Mucosa of descending colon (tissue), 3 donors: Measurements from ENCODE around the gene MTUS2. TPM values are rescaled to one million over a fixed set of nuclear protein-coding genes. Genes with fewer than 3 reads are reported as not detected.
"Not testable (repeated sequence)": the region's sequence is repeated elsewhere in the genome, so short reads cannot be mapped to it uniquely, and the experiment has no call there.

Experiments used
- ATAC-seq: fragments of 200-7000 bp; cut with Tn5 transposase; one replicate; pipeline ENCODE4 v1.9.1; 2020; ENCODE audit warnings: mild to moderate bottlenecking, moderate library complexity
- DNase-seq, 3 donors: peaks; one replicate each; pipeline ENCODE4 v3.0.0-alpha.2; 2020
- H3K36me3 ChIP-seq: fragments of 200-600 bp; one replicate; pipeline ENCODE4 v1.8.0; 2021; ENCODE audit warnings: low read depth, mild to moderate bottlenecking
- H3K4me1 ChIP-seq: fragments of 200-600 bp; one replicate; pipeline ENCODE4 v1.8.0; 2021; ENCODE audit warnings: low read depth, mild to moderate bottlenecking
- H3K4me3 ChIP-seq: fragments of 200-600 bp; one replicate; pipeline ENCODE4 v1.8.0; 2021; ENCODE audit warnings: mild to moderate bottlenecking
- H3K9me3 ChIP-seq: fragments of 200-600 bp; one replicate; pipeline ENCODE4 v1.8.0; 2021; ENCODE audit warnings: mild to moderate bottlenecking
- CTCF ChIP-seq: fragments of 200-600 bp; IDR thresholded peaks from one replicate; pipeline ENCODE4 v1.8.0; 2022; ENCODE audit warnings: antibody characterized with exemption, mild to moderate bottlenecking
- intact Hi-C, 2 donors: fragments of 100-400 bp; cut with DNase I in 1 of 2; cut with micrococcal nuclease in 1 of 2; formaldehyde crosslinking; loops; one replicate each; pipeline versions ENCODE4 v1.11.0 to v1.11.1; 2022; cut with DNase I, micrococcal nuclease
- total RNA-seq, 3 donors: library from RNA; stranded (reverse); fragmentation: NEBNext Ultra II Directional in 2 of 3; extraction: Animal tissue kit (Norgen Biotek cat#: 25700) in 2 of 3; gene quantifications; one replicate each; pipeline versions ENCODE4 v1.2.1 to v1.2.4, GENCODE V29; 2021 to 2023
- donor health status: DM: no; HTN: no; CAD: no; lungs with moderate emphysema.
- donor health status: DM: no; HTN: no; CAD: no.
- donor health status: DM: no; HTN: yes; CAD: no.

MTUS2 gene
- total RNA-seq, 3 donors from 2014 or later: 0.09 to 0.85 (median 0.60) TPM

- intact Hi-C loops: no loop called here
- DNase-seq: no peak
- no peaks in the 10 kb centered on the region for H3K4me1 ChIP-seq
- TF ChIP-seq CTCF: no peak
- no peak overlapping the region for H3K4me3 ChIP-seq
- ATAC-seq: no peak
- no peaks in the 10 kb centered on the region for H3K9me3 ChIP-seq
- H3K36me3 ChIP-seq: no peaks in the 10 kb centered on the region
These were observed 156.5 kb downstream of the MTUS2 start for GRCh38 chr13:28976636-28977035.

GRCh38 chr13:28978574-28978973, 158.4 kb downstream of the MTUS2 start:
- TF ChIP-seq CTCF: no peak
- intact Hi-C loops: no loop called here
- no peak for DNase-seq

DNA sequence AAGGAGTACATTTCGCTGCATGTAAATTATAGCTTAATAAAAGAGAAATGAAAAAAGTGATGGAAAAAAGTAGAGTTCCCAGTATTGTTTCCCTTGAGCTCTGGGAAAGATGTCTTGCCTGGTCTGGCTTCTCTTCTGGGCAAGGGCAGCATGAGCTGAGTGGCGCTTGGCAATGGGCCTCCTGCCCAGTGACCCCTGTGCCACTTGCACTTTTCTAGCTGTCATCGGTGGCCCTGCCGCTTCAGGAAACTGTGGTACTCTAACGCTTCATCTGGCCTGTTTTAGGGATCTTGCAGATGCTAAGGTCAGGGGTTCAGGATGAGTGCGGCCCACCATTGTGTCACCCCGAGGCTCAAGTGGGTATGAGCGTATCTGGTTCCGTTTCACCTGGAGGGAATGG, 161.4 kb downstream of the MTUS2 start:
- Histone ChIP-seq H3K4me1 (no peaks in the 10 kb centered on the region), H3K36me3 (no peaks in the 10 kb centered on the region), H3K4me3 (no peak overlapping the region), H3K9me3 (no peaks in the 10 kb centered on the region)
- ATAC-seq: no peak
- no peak for TF ChIP-seq CTCF
- intact Hi-C loops: no loop called here
- no peak for DNase-seq

More at GRCh38 chr13:28978574-28978973, 158.4 kb downstream of the MTUS2 start:
- Histone ChIP-seq H3K9me3 (no peaks in the 10 kb centered on the region), H3K4me3 (no peak overlapping the region), H3K36me3 (no peaks in the 10 kb centered on the region), H3K4me1 (no peaks in the 10 kb centered on the region)
- ATAC-seq: no peak

- ATAC-seq: no peak
- H3K4me1 ChIP-seq: no peaks in the 10 kb centered on the region
- intact Hi-C loops: no loop called here
- H3K36me3 ChIP-seq: no peaks in the 10 kb centered on the region
- DNase-seq: no peak
- no peak overlapping the region for H3K4me3 ChIP-seq
- H3K9me3 ChIP-seq: no peaks in the 10 kb centered on the region
- no peak for TF ChIP-seq CTCF
These were observed 163.5 kb downstream of the MTUS2 start for GRCh38 chr13:28983641-28984040.

DNA sequence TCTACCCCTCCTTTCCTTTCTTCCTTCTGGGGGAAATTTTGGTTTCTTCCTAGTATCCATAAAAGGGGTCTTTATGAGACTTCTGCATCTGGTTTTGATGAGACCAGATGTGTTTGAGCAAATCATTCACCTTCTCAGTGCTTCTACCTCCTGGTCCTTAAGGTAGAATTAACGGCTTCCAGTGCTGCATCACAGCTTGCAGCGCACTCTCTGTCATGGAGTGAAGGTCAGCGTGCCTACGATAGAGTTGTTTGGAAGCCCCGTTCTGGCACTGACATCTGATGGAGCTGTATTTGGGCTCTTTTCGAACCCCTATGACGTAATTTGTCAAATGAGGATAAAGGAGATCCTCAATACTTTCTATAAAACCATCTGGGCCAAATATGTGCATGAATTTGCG, 164.2 kb downstream of the MTUS2 start:
- Histone ChIP-seq H3K9me3 (no peaks in the 10 kb centered on the region), H3K4me1 (no peaks in the 10 kb centered on the region), H3K36me3 (no peaks in the 10 kb centered on the region), H3K4me3 (no peak overlapping the region)
- ATAC-seq (no peak), DNase-seq (no peak)
- TF ChIP-seq CTCF: no peak
- intact Hi-C loops: no loop called here

DNA sequence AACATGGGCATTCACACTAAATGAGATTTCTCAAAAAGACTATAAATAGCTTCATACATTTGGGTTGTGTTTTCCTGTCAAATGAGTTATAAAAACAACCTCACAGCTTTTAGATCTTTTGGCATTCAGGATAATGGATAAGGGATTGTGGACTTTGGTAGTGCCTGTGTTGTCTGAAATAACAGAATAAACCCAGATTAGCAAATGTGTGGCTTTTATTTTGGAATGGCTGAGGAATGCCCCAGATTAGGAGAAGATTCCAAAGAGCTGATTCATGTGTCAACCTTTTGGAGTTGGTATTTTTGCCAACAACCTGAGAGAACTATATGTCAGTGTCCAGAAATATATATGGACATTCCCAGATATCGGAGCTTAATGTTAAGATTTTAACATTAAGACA, 164.7 kb downstream of the MTUS2 start:
- H3K4me1 ChIP-seq: no peaks in the 10 kb centered on the region
- intact Hi-C loops: no loop called here
- H3K9me3 ChIP-seq: no peaks in the 10 kb centered on the region
- no peak overlapping the region for H3K4me3 ChIP-seq
- TF ChIP-seq CTCF: no peak
- ATAC-seq: no peak
- no peak for DNase-seq
- H3K36me3 ChIP-seq: no peaks in the 10 kb centered on the region

GRCh38 chr13:28990378-28990777, 170.2 kb downstream of the MTUS2 start:
- H3K36me3 ChIP-seq, ATAC-seq, H3K4me3 ChIP-seq, H3K9me3 ChIP-seq, H3K4me1 ChIP-seq, intact Hi-C loops, DNase-seq: not testable (repeated sequence)
